NB4 (cell line): ENCODE measurements around the gene EPS8L1.

Source experiments
- POLR2A ChIP-seq: IDR thresholded peaks from 2 replicates; pipeline ENCODE4 v1.6.1; 2011; ENCODE audit warnings: mild to moderate bottlenecking; ENCODE audit not compliant: insufficient read length; ENCODE audit errors: extremely low read depth
- TF ChIP-seq, protein P1 (sequence below): IDR thresholded peaks from one replicate; pipeline ENCODE4 v1.5.1; 2012; ENCODE audit warnings: low read depth, low read length

- TF ChIP-seq POLR2A = no peak
- TF ChIP-seq, protein P1, sequence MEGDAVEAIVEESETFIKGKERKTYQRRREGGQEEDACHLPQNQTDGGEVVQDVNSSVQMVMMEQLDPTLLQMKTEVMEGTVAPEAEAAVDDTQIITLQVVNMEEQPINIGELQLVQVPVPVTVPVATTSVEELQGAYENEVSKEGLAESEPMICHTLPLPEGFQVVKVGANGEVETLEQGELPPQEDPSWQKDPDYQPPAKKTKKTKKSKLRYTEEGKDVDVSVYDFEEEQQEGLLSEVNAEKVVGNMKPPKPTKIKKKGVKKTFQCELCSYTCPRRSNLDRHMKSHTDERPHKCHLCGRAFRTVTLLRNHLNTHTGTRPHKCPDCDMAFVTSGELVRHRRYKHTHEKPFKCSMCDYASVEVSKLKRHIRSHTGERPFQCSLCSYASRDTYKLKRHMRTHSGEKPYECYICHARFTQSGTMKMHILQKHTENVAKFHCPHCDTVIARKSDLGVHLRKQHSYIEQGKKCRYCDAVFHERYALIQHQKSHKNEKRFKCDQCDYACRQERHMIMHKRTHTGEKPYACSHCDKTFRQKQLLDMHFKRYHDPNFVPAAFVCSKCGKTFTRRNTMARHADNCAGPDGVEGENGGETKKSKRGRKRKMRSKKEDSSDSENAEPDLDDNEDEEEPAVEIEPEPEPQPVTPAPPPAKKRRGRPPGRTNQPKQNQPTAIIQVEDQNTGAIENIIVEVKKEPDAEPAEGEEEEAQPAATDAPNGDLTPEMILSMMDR = no peak
Measured at GRCh38 chr19:55092423-55093318, 17.0 kb downstream of the EPS8L1 start.
